Heart left ventricle (tissue), 16 donors: Measurements from ENCODE around the gene ERGIC1. TPM values are rescaled to one million over a fixed set of nuclear protein-coding genes. Genes with fewer than 3 reads are reported as not detected.
A peak's percentile ranks its signal among the peaks of the same experiment; 100 is the strongest.

Source experiments
- ATAC-seq, 4 donors: fragments of 200-7000 bp; cut with Tn5 transposase; one replicate each; pipeline ENCODE4 v1.9.1; 2020 to 2022; ENCODE audit warnings: moderate library complexity in 4 of 4, mild to moderate bottlenecking in 3 of 4, moderate number of reproducible peaks in 1 of 4
- DNase-seq, 5 donors: peaks; one replicate each; pipeline ENCODE4 v3.0.0-alpha.2; 2020
- H3K27ac ChIP-seq, 12 donors: fragments of 200-600 bp; sonication (generic) in 4 of 12; one replicate each; pipeline versions ENCODE4 v1.5.0 to v1.8.0; 2016 to 2022; ENCODE audit warnings: mild to moderate bottlenecking in 2 of 12
- H3K27me3 ChIP-seq, 9 donors: fragments of 200-600 bp; sonication (generic) in 2 of 9; one replicate each; pipeline versions ENCODE4 v1.5.1 to v1.8.0; 2016 to 2022; ENCODE audit warnings: mild to moderate bottlenecking in 3 of 9
- H3K36me3 ChIP-seq, 9 donors: fragments of 200-600 bp; sonication (generic) in 2 of 9; one replicate each; pipeline versions ENCODE4 v1.5.0 to v1.8.0; 2018 to 2022; ENCODE audit warnings: mild to moderate bottlenecking in 2 of 9
- H3K4me1 ChIP-seq, 12 donors: fragments of 200-600 bp; sonication (generic) in 4 of 12; one replicate each; pipeline versions ENCODE4 v1.5.0 to v1.8.0; 2016 to 2022; ENCODE audit warnings: mild to moderate bottlenecking in 3 of 12
- H3K4me3 ChIP-seq, 12 donors: fragments of 200-600 bp; sonication (generic) in 4 of 12; one replicate each; pipeline versions ENCODE4 v1.5.0 to v1.8.0; 2017 to 2022; ENCODE audit warnings: mild to moderate bottlenecking in 9 of 12, moderate library complexity in 4 of 12
- H3K9me3 ChIP-seq, 12 donors: fragments of 200-600 bp; sonication (generic) in 4 of 12; one replicate each; pipeline versions ENCODE4 v1.5.0 to v1.8.0; 2016 to 2022; ENCODE audit warnings: mild to moderate bottlenecking in 1 of 12
- POLR2A ChIP-seq, 2 donors: fragments of 450-650 bp; IDR thresholded peaks; one replicate each; pipeline ENCODE4 v1.6.1; 2017; ENCODE audit warnings: antibody characterized with exemption in 2 of 2, mild to moderate bottlenecking in 2 of 2, moderate library complexity in 2 of 2
- WGBS, 4 donors: extraction: QIAGEN DNeasy Blood & Tissue Kit in 2 of 4; methylation state at CpG; one replicate each; pipeline versions ENCODE4 v1.1.5 to v1.1.7; 2013 to 2018; 5-methylcytosine and 5-hydroxymethylcytosine counted together
- intact Hi-C, 10 donors: fragments of 100-400 bp; cut with DNase I; formaldehyde crosslinking; loops; one replicate each; pipeline versions ENCODE4 v1.11.1 to v1.14.2; 2022
- polyA plus RNA-seq, 2 donors: library from polyadenylated mRNA; stranded (reverse); fragments of 200-250 nt; gene quantifications; one replicate each; pipeline ENCODE4 v1.2.3, GENCODE V29; 2013
- total RNA-seq, 9 donors: library from RNA; depleted of rRNA in 2 of 9; stranded (reverse); fragments of >200 nt in 2 of 9; fragmentation: NEBNext Ultra II Directional in 3 of 9; extraction: Animal tissue kit (Norgen Biotek cat#: 25700) in 3 of 9; gene quantifications; one replicate each; pipeline versions ENCODE4 v1.1.0 to v1.2.4, GENCODE V29; 2016 to 2023
- TF ChIP-seq, protein P1 (sequence below), 12 donors: fragments of 200-600 bp; sonication (generic) in 4 of 12; IDR thresholded peaks; one replicate each; pipeline versions ENCODE4 v1.5.0 to v1.8.0; 2018 to 2022; ENCODE audit warnings: antibody characterized with exemption in 12 of 12, mild to moderate bottlenecking in 5 of 12
- donor health status: ischemic (EF 13 %, LVEDD 7.1; RV severe dilation, severe dysfunction).
- donor health status: healthy with polysubstance abuse.
- donor health status: DM: no; HTN: yes; CAD: no.
- donor health status: DM: no; HTN: no; CAD: no.
- donor health status: ischemic (EF 25% LVEDD 6.9; RV normal size, moderate dysfunction).
- donor health status: ischemic (EF 25% LVEDD 5.7; RV mildly dilated, moderate dysfunction).
- donor health status: healthy.
- donor health status: DM: yes; HTN: yes; CAD: no.
- donor health status: ischemic (EF 35%, LVEDD 5.7; RV mildly dilated, moderate dysfunction).
- donor health status: nonischemic (EF 11% LVEDD 7.7; RV severe dilation, severe dysfunction).
- donor health status: DM: yes; HTN: yes; CAD: no.
- donor health status: PGD.
- donor health status: ischemic (EF 29% LVEDD 5.4; RV normal size, mild dysfunction).
- donor health status: nonischemic (EF 23%, LVEDD 6.1; RV moderate dilation, normal function).

The ERGIC1 gene
- total and polyA plus RNA-seq, 11 donors: 66.6 to 115 (median 84.9) TPM

DNA sequence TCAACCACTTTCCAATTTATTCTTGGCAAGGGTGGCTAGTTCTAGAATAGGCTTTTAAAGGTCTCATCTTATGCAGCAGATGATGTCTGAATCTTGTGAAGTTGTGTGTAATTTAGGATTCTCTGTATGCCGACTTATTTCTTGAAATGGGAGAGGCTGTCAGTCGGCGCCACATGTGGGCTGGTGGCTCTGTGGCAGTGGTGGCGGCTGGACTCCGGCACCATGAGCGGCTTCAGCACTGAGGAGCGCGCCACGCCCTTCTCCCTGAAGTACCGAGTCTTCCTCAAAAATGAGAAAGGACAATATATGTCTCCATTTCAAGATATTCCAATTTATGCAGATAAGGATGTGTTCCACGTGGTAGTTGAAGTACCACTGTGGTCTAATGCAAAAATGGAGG is 141.2 kb downstream of the ERGIC1 start:
- Histone ChIP-seq H3K9me3 (no peaks in the 10 kb centered on the region), H3K4me1 (peaks cover 0 to 13% (median 3%) of the 10 kb centered on the region in 12 donors), H3K36me3 (peaks cover 0 to 1% (median 0%) of the 10 kb centered on the region in 9 donors), H3K4me3 (no peak overlapping the region), H3K27ac (no peak overlapping the region), H3K27me3 (no peaks in the 10 kb centered on the region)
- TF ChIP-seq, protein P1, sequence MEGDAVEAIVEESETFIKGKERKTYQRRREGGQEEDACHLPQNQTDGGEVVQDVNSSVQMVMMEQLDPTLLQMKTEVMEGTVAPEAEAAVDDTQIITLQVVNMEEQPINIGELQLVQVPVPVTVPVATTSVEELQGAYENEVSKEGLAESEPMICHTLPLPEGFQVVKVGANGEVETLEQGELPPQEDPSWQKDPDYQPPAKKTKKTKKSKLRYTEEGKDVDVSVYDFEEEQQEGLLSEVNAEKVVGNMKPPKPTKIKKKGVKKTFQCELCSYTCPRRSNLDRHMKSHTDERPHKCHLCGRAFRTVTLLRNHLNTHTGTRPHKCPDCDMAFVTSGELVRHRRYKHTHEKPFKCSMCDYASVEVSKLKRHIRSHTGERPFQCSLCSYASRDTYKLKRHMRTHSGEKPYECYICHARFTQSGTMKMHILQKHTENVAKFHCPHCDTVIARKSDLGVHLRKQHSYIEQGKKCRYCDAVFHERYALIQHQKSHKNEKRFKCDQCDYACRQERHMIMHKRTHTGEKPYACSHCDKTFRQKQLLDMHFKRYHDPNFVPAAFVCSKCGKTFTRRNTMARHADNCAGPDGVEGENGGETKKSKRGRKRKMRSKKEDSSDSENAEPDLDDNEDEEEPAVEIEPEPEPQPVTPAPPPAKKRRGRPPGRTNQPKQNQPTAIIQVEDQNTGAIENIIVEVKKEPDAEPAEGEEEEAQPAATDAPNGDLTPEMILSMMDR (IDR thresholded peaks at IDR 0.05): no peak
- no peak for TF ChIP-seq POLR2A (IDR thresholded peaks at IDR 0.05)
- ATAC-seq (no peak), DNase-seq (no peak)
- WGBS, 4 donors: 91 to 93% (median 92%) methylated on average over 11 of the region's 11 CpGs
- intact Hi-C loops: no loop called here

DNA sequence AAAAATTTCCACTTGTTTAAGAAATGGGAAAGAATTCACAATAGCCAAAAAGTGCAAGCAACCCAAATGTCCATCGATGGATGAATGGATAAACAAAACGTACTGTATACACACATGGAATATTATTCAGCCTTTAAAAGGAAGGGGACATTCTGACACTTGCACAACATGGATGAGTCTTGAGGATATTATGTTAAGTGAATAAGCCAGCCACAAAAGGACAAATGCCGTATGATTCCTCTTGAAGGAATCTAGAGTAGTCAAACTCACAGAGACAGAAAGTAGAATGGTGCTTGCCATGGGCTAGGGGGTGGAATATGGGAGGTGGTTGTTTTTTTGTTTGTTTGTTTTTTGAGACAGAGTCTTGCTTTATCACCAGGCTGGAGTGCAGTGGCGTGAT is 145.7 kb downstream of the ERGIC1 start:
- TF ChIP-seq, protein P1 (IDR thresholded peaks at IDR 0.05): no peak
- no peak for TF ChIP-seq POLR2A (IDR thresholded peaks at IDR 0.05)
- ATAC-seq (no peak), DNase-seq (no peak)
- Histone ChIP-seq H3K27ac (no peak overlapping the region), H3K9me3 (no peaks in the 10 kb centered on the region), H3K4me3 (no peak overlapping the region), H3K27me3 (no peaks in the 10 kb centered on the region), H3K36me3 (no peaks in the 10 kb centered on the region), H3K4me1 (peaks cover 0 to 15% (median 6%) of the 10 kb centered on the region in 12 donors)
- intact Hi-C loops: loop anchor here in 9 of 10 donors (5.0 to 10.0 kb wide), 6 partner anchors 78 to 308 kb away; partner anchors contain the start of genes BNIP1 (in 6 of the 9) and CREBRF (in 1 of the 9)
- 85 to 95% (median 90%) methylated on average over 4 of the region's 4 CpGs for WGBS, 4 donors

DNA sequence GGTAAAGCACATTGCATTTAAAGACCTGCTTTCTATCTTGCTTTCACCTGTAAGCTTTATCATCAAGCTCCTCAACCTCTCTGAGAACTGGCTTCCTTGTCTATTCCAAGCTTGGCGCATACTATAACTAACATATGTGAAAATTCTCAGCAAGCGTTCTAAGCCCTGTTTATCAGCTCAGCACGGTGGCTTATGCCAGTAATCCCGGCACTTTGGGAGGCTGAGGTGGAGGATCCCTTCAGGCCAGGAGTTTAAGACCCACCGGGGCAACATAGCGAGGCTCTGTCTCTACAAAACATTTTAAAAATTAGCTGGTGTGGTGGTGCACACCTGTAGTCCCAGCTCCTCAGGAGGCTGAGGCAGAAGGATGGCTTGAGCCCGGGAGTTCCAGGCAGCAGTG is 147.9 kb downstream of the ERGIC1 start:
- H3K4me3 ChIP-seq: no peak overlapping the region
- H3K4me1 ChIP-seq: peaks cover 0 to 35% (median 14%) of the 10 kb centered on the region in 12 donors
- ATAC-seq (no peak), DNase-seq (no peak)
- TF ChIP-seq, protein P1 (IDR thresholded peaks at IDR 0.05): no peak
- no peak for TF ChIP-seq POLR2A (IDR thresholded peaks at IDR 0.05)
- intact Hi-C loops: loop anchor here in 9 of 10 donors (2.0 to 10.0 kb wide), 8 partner anchors 75 to 305 kb away; partner anchors contain the start of genes BNIP1 (in 7 of the 9) and CREBRF (in 4 of the 9)
- H3K9me3 ChIP-seq: no peaks in the 10 kb centered on the region
- H3K27me3 ChIP-seq: no peaks in the 10 kb centered on the region
- H3K36me3 ChIP-seq: peaks cover 0 to 17% (median 7%) of the 10 kb centered on the region in 9 donors
- H3K27ac ChIP-seq: no peak overlapping the region
- 87 to 89% (median 89%) methylated on average over 7 of the region's 7 CpGs for WGBS, 4 donors

DNA sequence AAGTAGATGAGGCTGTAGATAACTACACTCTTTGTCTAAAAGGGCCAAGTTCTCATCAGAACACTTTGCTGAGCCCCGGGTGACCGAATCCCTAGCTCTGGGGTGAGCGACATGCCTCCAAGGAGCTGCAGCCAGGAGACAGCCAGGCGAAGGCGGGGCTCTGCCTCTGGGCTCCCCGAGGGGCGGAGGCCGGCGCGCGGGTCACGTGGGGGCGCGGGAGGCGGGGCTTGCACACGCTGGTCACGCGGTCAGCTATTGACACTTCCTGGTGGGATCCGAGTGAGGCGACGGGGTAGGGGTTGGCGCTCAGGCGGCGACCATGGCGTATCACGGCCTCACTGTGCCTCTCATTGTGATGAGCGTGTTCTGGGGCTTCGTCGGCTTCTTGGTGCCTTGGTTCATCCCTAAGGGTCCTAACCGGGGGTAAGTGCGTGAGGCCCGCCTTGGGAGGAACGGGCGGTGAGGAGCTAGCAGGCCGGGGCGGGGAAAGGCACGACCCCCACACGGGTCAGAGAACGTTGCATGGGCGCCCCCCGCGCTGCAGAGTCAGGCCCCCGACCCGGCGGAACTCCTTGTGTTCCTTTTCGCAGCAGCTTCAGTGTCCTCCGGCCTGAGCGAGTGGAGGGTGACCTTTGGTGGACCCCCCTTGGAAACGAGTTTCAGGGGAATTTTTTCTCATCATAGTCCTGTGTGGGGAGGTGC is 149.6 kb downstream of the ERGIC1 start, which contains the start of gene ATP6V0E1:
Gene ATP6V0E1, plus strand, starts transcription at position 230 of the 702 bp plus-strand sequence. Its CDS starts 90 bp downstream, at position 320.
- ATAC-seq (peak; percentile 94 to 99 (median 99)), DNase-seq (peak; percentile 97 to 99 (median 97))
- peak within 1 kb of the TSS; percentile 81 to 98 (median 94) for H3K27ac ChIP-seq
- H3K9me3 ChIP-seq: no peaks in the 10 kb centered on the region
- peaks cover 0 to 49% (median 14%) of the 10 kb centered on the region in 12 donors for H3K4me1 ChIP-seq
- no peaks in the 10 kb centered on the region for H3K27me3 ChIP-seq
- intact Hi-C loops: loop anchor here in 9 of 10 donors (2.0 to 10.0 kb wide), 8 partner anchors 73 to 304 kb away; partner anchors contain the start of genes BNIP1 (in 7 of the 9) and CREBRF (in 4 of the 9)
- H3K36me3 ChIP-seq: peaks cover 0 to 31% (median 14%) of the 10 kb centered on the region in 9 donors
- H3K4me3 ChIP-seq: peak within 1 kb of the TSS; percentile 71 to 99 (median 88)
- WGBS, 4 donors: 0 to 1% (median 0%) methylated on average over 28 to 49 of the region's 49 CpGs
- TF ChIP-seq POLR2A (IDR thresholded peaks at IDR 0.05): peak; percentile 25 to 84
- TF ChIP-seq, protein P1 (IDR thresholded peaks at IDR 0.05): no peak
